Neural progenitor cell (in vitro differentiated cells): Measurements from ENCODE around the gene CBFB.

Experiments used
- EZH2 ChIP-seq: fragments of 200-600 bp; sonication (generic); IDR thresholded peaks from 2 replicates; pipeline ENCODE4 v1.6.1; 2017; ENCODE audit warnings: antibody characterized with exemption, mild to moderate bottlenecking, moderate library complexity
- EZH2phosphoT487 ChIP-seq: fragments of 200-600 bp; sonication (generic); IDR thresholded peaks from 2 replicates; pipeline ENCODE4 v1.6.1; 2017; ENCODE audit warnings: antibody characterized with exemption
- TF ChIP-seq, protein P1 (sequence below): fragments of 200-600 bp; sonication (generic); IDR thresholded peaks from 2 replicates; pipeline ENCODE4 v1.5.1; 2017; ENCODE audit warnings: antibody characterized with exemption, mild to moderate bottlenecking

DNA sequence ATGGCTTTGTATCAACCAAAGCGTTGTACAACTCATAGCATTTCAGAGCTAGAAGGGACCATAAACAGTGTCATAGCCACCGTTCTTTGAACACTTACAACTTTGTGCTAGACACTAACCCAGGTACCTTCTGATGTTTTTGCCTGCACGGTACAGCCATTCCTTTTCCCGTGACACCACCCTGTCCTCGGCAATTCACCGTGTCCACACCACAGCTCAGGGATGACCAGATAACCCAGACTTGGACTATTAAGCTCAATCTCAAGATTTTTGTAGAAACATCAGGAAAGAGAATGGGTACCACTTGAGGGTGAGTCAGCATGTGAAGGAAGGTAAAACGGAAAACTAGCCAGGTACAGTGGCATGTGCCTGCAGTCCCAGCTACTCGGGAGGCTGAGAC, 9.8 kb upstream of the CBFB start:
- TF ChIP-seq, protein P1, sequence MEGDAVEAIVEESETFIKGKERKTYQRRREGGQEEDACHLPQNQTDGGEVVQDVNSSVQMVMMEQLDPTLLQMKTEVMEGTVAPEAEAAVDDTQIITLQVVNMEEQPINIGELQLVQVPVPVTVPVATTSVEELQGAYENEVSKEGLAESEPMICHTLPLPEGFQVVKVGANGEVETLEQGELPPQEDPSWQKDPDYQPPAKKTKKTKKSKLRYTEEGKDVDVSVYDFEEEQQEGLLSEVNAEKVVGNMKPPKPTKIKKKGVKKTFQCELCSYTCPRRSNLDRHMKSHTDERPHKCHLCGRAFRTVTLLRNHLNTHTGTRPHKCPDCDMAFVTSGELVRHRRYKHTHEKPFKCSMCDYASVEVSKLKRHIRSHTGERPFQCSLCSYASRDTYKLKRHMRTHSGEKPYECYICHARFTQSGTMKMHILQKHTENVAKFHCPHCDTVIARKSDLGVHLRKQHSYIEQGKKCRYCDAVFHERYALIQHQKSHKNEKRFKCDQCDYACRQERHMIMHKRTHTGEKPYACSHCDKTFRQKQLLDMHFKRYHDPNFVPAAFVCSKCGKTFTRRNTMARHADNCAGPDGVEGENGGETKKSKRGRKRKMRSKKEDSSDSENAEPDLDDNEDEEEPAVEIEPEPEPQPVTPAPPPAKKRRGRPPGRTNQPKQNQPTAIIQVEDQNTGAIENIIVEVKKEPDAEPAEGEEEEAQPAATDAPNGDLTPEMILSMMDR: no peak
- TF ChIP-seq EZH2 (no peak), EZH2phosphoT487 (no peak)
